ENCODE results near the gene CRABP2. TPM values are rescaled to one million over a fixed set of nuclear protein-coding genes. Genes with fewer than 3 reads are reported as not detected.

The CRABP2 gene
- total and polyA plus RNA-seq, 2 of the 13 experiments (the other 11 are each of a cell fraction or from before 2014, with no cell fraction given) = 0.40 to 0.60 TPM

DNA sequence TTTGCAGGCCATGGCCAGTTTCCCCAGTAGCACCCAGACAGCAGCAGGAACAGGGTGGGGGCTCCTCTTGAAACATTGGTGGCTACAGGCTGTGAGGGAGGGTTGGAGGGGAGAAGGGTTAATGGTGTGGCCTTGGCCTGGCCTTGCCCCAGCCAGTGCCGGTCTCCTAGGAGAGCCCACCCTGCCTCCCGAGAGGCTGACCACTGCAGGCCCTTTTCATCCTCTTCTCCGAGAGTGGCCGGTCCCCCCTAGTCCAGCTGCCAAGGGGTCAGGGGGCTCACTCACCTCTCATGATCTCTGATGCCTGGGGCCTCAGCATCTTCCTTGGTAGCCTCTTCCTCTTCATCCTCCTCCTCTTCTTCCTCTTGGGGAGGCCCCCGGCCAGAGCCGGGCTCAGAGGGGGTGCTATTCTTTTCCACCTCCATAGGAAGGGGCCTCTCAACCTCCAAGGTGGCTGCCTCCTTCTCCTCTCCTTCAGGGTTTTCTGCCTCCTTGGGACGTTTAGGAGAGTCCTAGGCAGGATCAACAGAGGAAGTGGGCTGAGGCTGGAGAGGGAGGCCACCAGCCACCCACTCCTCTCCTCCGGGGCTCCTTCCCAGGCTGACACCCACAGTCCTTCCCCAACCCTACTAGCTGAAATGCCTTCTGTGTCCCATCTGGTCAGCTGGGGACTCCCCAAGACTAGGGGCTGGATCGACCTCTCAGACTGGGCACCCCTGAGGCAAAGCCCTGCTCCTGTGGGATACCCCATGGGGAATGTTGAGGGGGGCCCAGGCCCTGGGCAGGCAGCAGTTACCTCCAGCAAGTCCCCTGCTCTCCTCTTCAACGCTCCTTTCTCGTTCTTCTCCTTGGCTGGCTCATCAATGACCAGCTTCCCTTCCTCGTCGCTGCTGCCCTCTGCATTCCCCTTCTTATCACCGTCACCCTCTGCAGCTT is 38.3 kb upstream of the CRABP2 start:
- H3K36me3 ChIP-seq (replicated peaks in 1 of 2; ENCODE audit: control insufficient read depth in 1 of 2, insufficient read depth in 2 of 2, low read length in 2 of 2) = peaks cover 10 to 37% of the 10 kb centered on the region in 2 experiments; a peak in 4 of 5 replicates
- no TSS peak for BruUV-seq (replicated peaks)

More for the DNA sequence above, 38.3 kb upstream of the CRABP2 start:
- DNase-seq (ENCODE audit: low spot score) (no peak), FAIRE-seq (no peak), ATAC-seq (no peak)
- no peaks in the 10 kb centered on the region for H3K9me3 ChIP-seq (ENCODE audit: low read length)
- intact Hi-C loops (cut with micrococcal nuclease; ENCODE audit: unreplicated experiment) (no loop called here), in situ Hi-C loops (cut with HindIII; ENCODE audit: extremely low pct_ligation_motif_present, low pct_unique_long_range_greater_than_20kb) (no loop called here)
- ChIA-PET POLR2A (interaction anchor here (3.3 kb wide), 1 partner anchor 23 kb away, joined by 125 read pairs; the partner anchor contains the start of gene PRCC), CTCF (ENCODE audit: low intra/inter-chr PET ratio, low total read pairs) (no interaction called here)
- H3K27ac ChIP-seq (ENCODE audit: extremely low read length, insufficient read depth, low read length) = no peak overlapping the region
- H3K79me2 ChIP-seq (ENCODE audit: insufficient read depth, low read length) = peaks cover 44% of the 10 kb centered on the region
- no peak overlapping the region for H3K4me3 ChIP-seq (replicated peaks in 1 of 3; ENCODE audit: insufficient read depth in 1 of 3, low read depth in 2 of 3, low read length in 3 of 3)
- no peak overlapping the region for H3K4me2 ChIP-seq (ENCODE audit: low read depth, low read length)
- H3K27me3 ChIP-seq (ENCODE audit: control insufficient read depth in 1 of 2, insufficient read depth in 2 of 2, low read length in 2 of 2) = no peaks in the 10 kb centered on the region; a peak in 1 of 5 replicates
- H2AFZ ChIP-seq (ENCODE audit: low read length) = no peak overlapping the region
- peaks cover 13% of the 10 kb centered on the region for H4K20me1 ChIP-seq (ENCODE audit: insufficient read depth, low read length)
- WGBS (ENCODE audit: low lambda C conversion rate) = 95% methylated on average over 12 of the region's 14 CpGs
- peaks cover 47% of the 10 kb centered on the region for H3K4me1 ChIP-seq (ENCODE audit: insufficient read depth, low read length)
- no peak overlapping the region for H3K9ac ChIP-seq (ENCODE audit: insufficient read depth, low read depth, low read length)
- no peak for TF ChIP-seq ZFP90 (CRISPR knock-in tag; IDR thresholded peaks at IDR 0.05; ENCODE audit: borderline replicate concordance)
- TF ChIP-seq ZNF282 (IDR thresholded peaks at IDR 0.05; ENCODE audit: partially characterized antibody) = no peak
- no peak for TF ChIP-seq ZNF781 (CRISPR knock-in tag; IDR thresholded peaks at IDR 0.05; ENCODE audit: borderline replicate concordance, not compliant biosample characterization)
- no peak for TF ChIP-seq ZNF337 (CRISPR knock-in tag; IDR thresholded peaks at IDR 0.05; ENCODE audit: borderline replicate concordance, low read depth)
- peak; percentile 36 for TF ChIP-seq AGO2 (optimal IDR thresholded peaks at IDR 0.05; ENCODE audit: low read depth, low read length)
- TF ChIP-seq GLI4 (CRISPR knock-in tag; IDR thresholded peaks at IDR 0.05; ENCODE audit: borderline replicate concordance) = no peak
- no peak for TF ChIP-seq ZNF512 (CRISPR knock-in tag; IDR thresholded peaks at IDR 0.05)
- TF ChIP-seq, protein P1, sequence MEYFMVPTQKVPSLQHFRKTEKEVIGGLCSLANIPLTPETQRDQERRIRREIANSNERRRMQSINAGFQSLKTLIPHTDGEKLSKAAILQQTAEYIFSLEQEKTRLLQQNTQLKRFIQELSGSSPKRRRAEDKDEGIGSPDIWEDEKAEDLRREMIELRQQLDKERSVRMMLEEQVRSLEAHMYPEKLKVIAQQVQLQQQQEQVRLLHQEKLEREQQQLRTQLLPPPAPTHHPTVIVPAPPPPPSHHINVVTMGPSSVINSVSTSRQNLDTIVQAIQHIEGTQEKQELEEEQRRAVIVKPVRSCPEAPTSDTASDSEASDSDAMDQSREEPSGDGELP (IDR thresholded peaks at IDR 0.05; ENCODE audit: borderline replicate concordance, low read depth) = no peak
- TF ChIP-seq, protein P2, sequence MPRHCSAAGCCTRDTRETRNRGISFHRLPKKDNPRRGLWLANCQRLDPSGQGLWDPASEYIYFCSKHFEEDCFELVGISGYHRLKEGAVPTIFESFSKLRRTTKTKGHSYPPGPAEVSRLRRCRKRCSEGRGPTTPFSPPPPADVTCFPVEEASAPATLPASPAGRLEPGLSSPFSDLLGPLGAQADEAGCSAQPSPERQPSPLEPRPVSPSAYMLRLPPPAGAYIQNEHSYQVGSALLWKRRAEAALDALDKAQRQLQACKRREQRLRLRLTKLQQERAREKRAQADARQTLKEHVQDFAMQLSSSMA (CRISPR knock-in tag; IDR thresholded peaks at IDR 0.05) = no peak
